GM18507 (cell line): Measurements from ENCODE around the gene TPT1.
A peak's percentile ranks its signal among the peaks of the same experiment; 100 is the strongest.

ENCODE experiments used
- DNase-seq: peaks from one replicate; pipeline ENCODE4 v3.0.0; 2011; ENCODE audit warnings: low read depth; ENCODE audit not compliant: insufficient read length; ENCODE audit errors: extremely low spot score
- FAIRE-seq: peaks from 2 replicates; lab custom pipeline; 2011; peaks lifted over from hg19 to GRCh38; lab: Jason Lieb, UNC

The TPT1 gene

GRCh38 chr13:45337803-45338202 is 3.2 kb downstream of the TPT1 start:
- DNase-seq (no peak), FAIRE-seq (no peak)

- no peak for DNase-seq
- no peak for FAIRE-seq
These were observed 3.6 kb downstream of the TPT1 start for GRCh38 chr13:45337395-45337794.

- FAIRE-seq = no peak
- DNase-seq = no peak
These were observed 4.8 kb downstream of the TPT1 start for GRCh38 chr13:45336025-45336800.

GRCh38 chr13:45335397-45336024 is 5.5 kb downstream of the TPT1 start:
- FAIRE-seq = no peak
- DNase-seq = no peak

- no peak for DNase-seq
- peak; percentile 5 for FAIRE-seq
These were observed 6.7 kb downstream of the TPT1 start for GRCh38 chr13:45333977-45334922.

GRCh38 chr13:45333251-45333976 is 7.6 kb downstream of the TPT1 start:
- DNase-seq = no peak
- FAIRE-seq = no peak

GRCh38 chr13:45332831-45333219 is 8.2 kb downstream of the TPT1 start:
- no peak for DNase-seq
- FAIRE-seq = no peak

GRCh38 chr13:45332036-45332830 is 8.8 kb downstream of the TPT1 start:
- DNase-seq (no peak), FAIRE-seq (no peak)

GRCh38 chr13:45331692-45332035 is 9.3 kb downstream of the TPT1 start:
- DNase-seq (no peak), FAIRE-seq (no peak)

GRCh38 chr13:45331123-45331619 is 9.8 kb downstream of the TPT1 start:
- no peak for DNase-seq
- no peak for FAIRE-seq

GRCh38 chr13:45328661-45329111 is 12.3 kb downstream of the TPT1 start:
- FAIRE-seq (no peak), DNase-seq (no peak)

- no peak for DNase-seq
- no peak for FAIRE-seq
These were observed 13.6 kb downstream of the TPT1 start for GRCh38 chr13:45327253-45327955.

GRCh38 chr13:45325806-45326205 is 15.2 kb downstream of the TPT1 start:
- FAIRE-seq (no peak), DNase-seq (no peak)

- no peak for DNase-seq
- no peak for FAIRE-seq
These were observed 19.9 kb downstream of the TPT1 start for GRCh38 chr13:45320876-45321629.

- FAIRE-seq (no peak), DNase-seq (no peak)
These were observed 24.0 kb downstream of the TPT1 start for GRCh38 chr13:45316996-45317395.

GRCh38 chr13:45316338-45316737 is 24.6 kb downstream of the TPT1 start:
- FAIRE-seq (peak; percentile 46), DNase-seq (no peak)

GRCh38 chr13:45315520-45316167 is 25.3 kb downstream of the TPT1 start:
- FAIRE-seq = no peak
- no peak for DNase-seq
